ENCODE measurements around the gene SMAD6. TPM values are rescaled to one million over a fixed set of nuclear protein-coding genes. Genes with fewer than 3 reads are reported as not detected.

SMAD6 gene
- total and polyA plus RNA-seq, 5 donors from 2014 or later, result 0.27 TPM; not detected in 4

DNA sequence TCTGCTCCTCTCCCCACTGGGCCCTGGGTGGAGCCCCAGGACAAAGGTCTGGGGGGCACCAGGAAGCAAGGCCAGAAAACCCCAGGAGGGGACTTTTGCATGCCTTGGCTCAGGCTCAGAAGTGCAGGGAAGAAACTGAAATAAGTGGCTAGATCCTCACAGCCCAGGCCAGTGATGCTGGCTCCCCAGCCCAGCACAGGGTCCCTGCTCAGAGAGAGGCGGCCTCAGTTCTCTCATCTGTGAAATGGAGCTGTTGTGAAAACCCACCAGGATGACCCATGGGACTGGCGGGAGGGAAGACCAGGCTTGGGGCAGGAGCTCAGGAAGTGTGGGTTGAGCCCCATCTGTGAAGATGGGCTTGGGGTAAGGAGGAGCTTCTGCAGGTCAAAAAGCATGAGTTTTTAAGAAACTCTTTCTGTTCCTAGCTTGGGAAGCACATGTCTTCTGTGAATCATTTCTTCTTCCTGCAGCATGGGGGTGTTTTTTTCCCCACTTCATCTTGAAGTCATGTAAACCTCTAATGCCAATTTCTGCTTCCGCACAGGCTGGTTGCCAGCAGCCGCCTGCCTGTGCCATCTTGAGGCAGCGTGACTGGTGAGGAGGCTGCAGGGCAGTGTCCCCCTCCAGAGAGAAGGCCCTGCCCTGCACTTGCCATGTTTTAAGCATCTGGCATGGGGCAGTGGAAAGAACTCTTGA, 118.6 kb downstream of the SMAD6 start:
- Histone ChIP-seq H3K4me3 (ENCODE audit: low read depth, low read length) (no peak overlapping the region), H3K9me3 (ENCODE audit: control insufficient read depth in 2 of 2, low read length in 2 of 2) (no peaks in the 10 kb centered on the region), H3K27me3 (ENCODE audit: control insufficient read depth, insufficient read depth, low read length) (no peaks in the 10 kb centered on the region), H3K4me1 (ENCODE audit: control insufficient read depth, insufficient read depth, low read length, poor library complexity, severe bottlenecking) (no peaks in the 10 kb centered on the region), H3K36me3 (ENCODE audit: control insufficient read depth, insufficient read depth, low read length) (no peaks in the 10 kb centered on the region), H3K27ac (ENCODE audit: insufficient read depth, low read length, poor library complexity, severe bottlenecking) (no peak overlapping the region)
- no peak for DNase-seq
- no peak for ATAC-seq (ENCODE audit: low read depth in 2 of 2)
- H3K4me1 Mint-ChIP-seq, result no peaks in the 10 kb centered on the region
- H3K4me3 Mint-ChIP-seq, result no peak overlapping the region
- peaks cover 5% of the 10 kb centered on the region for H3K27me3 Mint-ChIP-seq
- no peaks in the 10 kb centered on the region for H3K9me3 Mint-ChIP-seq
- H3K27ac Mint-ChIP-seq, result peak overlapping the region in 1 of 3 donors; percentile 32
- H3K36me3 Mint-ChIP-seq, result no peaks in the 10 kb centered on the region

GRCh38 chr15:66821307-66821706, 119.3 kb downstream of the SMAD6 start:
- Histone ChIP-seq H3K9me3 (ENCODE audit: control insufficient read depth in 2 of 2, low read length in 2 of 2) (no peaks in the 10 kb centered on the region), H3K27me3 (ENCODE audit: control insufficient read depth, insufficient read depth, low read length) (no peaks in the 10 kb centered on the region), H3K4me1 (ENCODE audit: control insufficient read depth, insufficient read depth, low read length, poor library complexity, severe bottlenecking) (no peaks in the 10 kb centered on the region), H3K4me3 (ENCODE audit: low read depth, low read length) (no peak overlapping the region), H3K36me3 (ENCODE audit: control insufficient read depth, insufficient read depth, low read length) (no peaks in the 10 kb centered on the region), H3K27ac (ENCODE audit: insufficient read depth, low read length, poor library complexity, severe bottlenecking) (no peak overlapping the region)
- Mint-ChIP-seq H3K27me3 (peaks cover 5% of the 10 kb centered on the region), H3K4me1 (no peaks in the 10 kb centered on the region), H3K27ac (no peak overlapping the region), H3K9me3 (no peaks in the 10 kb centered on the region), H3K4me3 (no peak overlapping the region), H3K36me3 (no peaks in the 10 kb centered on the region)
- no peak for DNase-seq
- ATAC-seq (ENCODE audit: low read depth in 2 of 2), result no peak

- Histone ChIP-seq H3K4me3 (ENCODE audit: low read depth, low read length) (no peak overlapping the region), H3K27me3 (ENCODE audit: control insufficient read depth, insufficient read depth, low read length) (no peaks in the 10 kb centered on the region), H3K27ac (ENCODE audit: insufficient read depth, low read length, poor library complexity, severe bottlenecking) (no peak overlapping the region), H3K9me3 (ENCODE audit: control insufficient read depth in 2 of 2, low read length in 2 of 2) (no peaks in the 10 kb centered on the region), H3K4me1 (ENCODE audit: control insufficient read depth, insufficient read depth, low read length, poor library complexity, severe bottlenecking) (no peaks in the 10 kb centered on the region), H3K36me3 (ENCODE audit: control insufficient read depth, insufficient read depth, low read length) (no peaks in the 10 kb centered on the region)
- ATAC-seq (ENCODE audit: low read depth in 2 of 2) (no peak), DNase-seq (no peak)
- Mint-ChIP-seq H3K4me3 (no peak overlapping the region), H3K27me3 (peaks cover 4% of the 10 kb centered on the region), H3K36me3 (no peaks in the 10 kb centered on the region), H3K9me3 (no peaks in the 10 kb centered on the region), H3K27ac (no peak overlapping the region), H3K4me1 (no peaks in the 10 kb centered on the region)
These were observed 120.1 kb downstream of the SMAD6 start for GRCh38 chr15:66822114-66822513.

DNA sequence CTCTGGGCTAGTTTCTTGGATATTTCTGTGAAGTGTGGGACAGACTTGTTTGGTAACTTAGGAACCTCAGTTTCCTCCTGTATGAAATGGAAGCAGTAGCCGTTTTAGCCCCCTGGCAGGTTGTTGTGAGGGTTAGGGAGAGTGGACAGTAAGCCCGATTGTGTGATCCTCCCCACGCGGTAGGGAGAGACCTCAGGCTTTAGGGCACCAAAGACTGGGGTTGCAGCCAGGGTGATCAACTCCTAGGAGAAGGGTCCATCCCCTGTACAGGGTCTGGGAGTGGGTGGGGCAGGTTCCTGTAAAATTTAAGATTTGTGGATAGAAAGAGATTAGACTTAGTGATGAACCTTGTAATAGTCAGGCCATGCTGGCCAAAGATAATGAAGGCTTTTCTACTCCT, 120.5 kb downstream of the SMAD6 start:
- Histone ChIP-seq H3K4me1 (ENCODE audit: control insufficient read depth, insufficient read depth, low read length, poor library complexity, severe bottlenecking) (no peaks in the 10 kb centered on the region), H3K9me3 (ENCODE audit: control insufficient read depth in 2 of 2, low read length in 2 of 2) (no peaks in the 10 kb centered on the region), H3K27ac (ENCODE audit: insufficient read depth, low read length, poor library complexity, severe bottlenecking) (no peak overlapping the region), H3K36me3 (ENCODE audit: control insufficient read depth, insufficient read depth, low read length) (no peaks in the 10 kb centered on the region), H3K4me3 (ENCODE audit: low read depth, low read length) (no peak overlapping the region), H3K27me3 (ENCODE audit: control insufficient read depth, insufficient read depth, low read length) (no peaks in the 10 kb centered on the region)
- no peak overlapping the region for H3K4me3 Mint-ChIP-seq
- H3K27ac Mint-ChIP-seq, result no peak overlapping the region
- no peak for DNase-seq
- H3K36me3 Mint-ChIP-seq, result no peaks in the 10 kb centered on the region
- no peaks in the 10 kb centered on the region for H3K4me1 Mint-ChIP-seq
- no peaks in the 10 kb centered on the region for H3K27me3 Mint-ChIP-seq
- no peak for ATAC-seq (ENCODE audit: low read depth in 2 of 2)
- no peaks in the 10 kb centered on the region for H3K9me3 Mint-ChIP-seq

GRCh38 chr15:66823601-66824000, 121.6 kb downstream of the SMAD6 start:
- Mint-ChIP-seq H3K36me3 (no peaks in the 10 kb centered on the region), H3K27me3 (no peaks in the 10 kb centered on the region), H3K9me3 (no peaks in the 10 kb centered on the region), H3K4me3 (no peak overlapping the region), H3K27ac (no peak overlapping the region), H3K4me1 (no peaks in the 10 kb centered on the region)
- DNase-seq, result no peak
- ATAC-seq (ENCODE audit: low read depth in 2 of 2), result no peak
- no peaks in the 10 kb centered on the region for H3K9me3 ChIP-seq (ENCODE audit: control insufficient read depth in 2 of 2, low read length in 2 of 2)
- H3K4me3 ChIP-seq (ENCODE audit: low read depth, low read length), result no peak overlapping the region
- H3K27ac ChIP-seq (ENCODE audit: insufficient read depth, low read length, poor library complexity, severe bottlenecking), result no peak overlapping the region
- H3K4me1 ChIP-seq (ENCODE audit: control insufficient read depth, insufficient read depth, low read length, poor library complexity, severe bottlenecking), result no peaks in the 10 kb centered on the region
- H3K27me3 ChIP-seq (ENCODE audit: control insufficient read depth, insufficient read depth, low read length), result no peaks in the 10 kb centered on the region
- no peaks in the 10 kb centered on the region for H3K36me3 ChIP-seq (ENCODE audit: control insufficient read depth, insufficient read depth, low read length)

DNA sequence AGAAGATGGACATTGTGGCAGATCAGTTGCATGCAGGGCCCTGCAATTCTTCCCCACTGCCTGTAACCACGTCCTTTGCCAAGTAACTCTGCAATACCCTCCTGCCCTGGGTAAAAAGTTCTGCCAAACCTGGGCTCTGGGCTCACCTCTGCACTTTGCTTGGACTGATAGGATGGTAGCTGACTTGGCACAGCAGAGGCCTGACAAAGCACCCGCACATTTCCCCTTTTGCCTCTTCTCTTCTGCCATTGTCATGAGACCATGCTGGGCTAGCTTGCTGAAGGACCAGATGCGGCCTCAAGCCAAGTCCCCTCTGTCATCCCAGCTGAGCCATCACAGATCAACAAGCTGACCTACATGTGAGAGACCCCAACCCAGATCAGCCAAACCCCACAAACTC, 122.4 kb downstream of the SMAD6 start:
- no peaks in the 10 kb centered on the region for H3K36me3 ChIP-seq (ENCODE audit: control insufficient read depth, insufficient read depth, low read length)
- no peaks in the 10 kb centered on the region for H3K4me1 Mint-ChIP-seq
- no peak overlapping the region for H3K27ac Mint-ChIP-seq
- no peak overlapping the region for H3K4me3 Mint-ChIP-seq
- H3K27ac ChIP-seq (ENCODE audit: insufficient read depth, low read length, poor library complexity, severe bottlenecking), result no peak overlapping the region
- H3K27me3 Mint-ChIP-seq, result no peaks in the 10 kb centered on the region
- ATAC-seq (ENCODE audit: low read depth in 2 of 2) (no peak), DNase-seq (no peak)
- H3K4me1 ChIP-seq (ENCODE audit: control insufficient read depth, insufficient read depth, low read length, poor library complexity, severe bottlenecking), result no peaks in the 10 kb centered on the region
- no peaks in the 10 kb centered on the region for H3K9me3 ChIP-seq (ENCODE audit: control insufficient read depth in 2 of 2, low read length in 2 of 2)
- no peaks in the 10 kb centered on the region for H3K9me3 Mint-ChIP-seq
- no peaks in the 10 kb centered on the region for H3K36me3 Mint-ChIP-seq
- H3K4me3 ChIP-seq (ENCODE audit: low read depth, low read length), result no peak overlapping the region
- H3K27me3 ChIP-seq (ENCODE audit: control insufficient read depth, insufficient read depth, low read length), result no peaks in the 10 kb centered on the region

GRCh38 chr15:66825139-66825538, 123.1 kb downstream of the SMAD6 start:
- Mint-ChIP-seq H3K36me3 (no peaks in the 10 kb centered on the region), H3K27me3 (no peaks in the 10 kb centered on the region), H3K4me3 (no peak overlapping the region), H3K4me1 (no peaks in the 10 kb centered on the region), H3K9me3 (no peaks in the 10 kb centered on the region), H3K27ac (no peak overlapping the region)
- ATAC-seq (ENCODE audit: low read depth in 2 of 2) (no peak), DNase-seq (no peak)
- no peaks in the 10 kb centered on the region for H3K9me3 ChIP-seq (ENCODE audit: control insufficient read depth in 2 of 2, low read length in 2 of 2)
- no peaks in the 10 kb centered on the region for H3K27me3 ChIP-seq (ENCODE audit: control insufficient read depth, insufficient read depth, low read length)
- H3K4me3 ChIP-seq (ENCODE audit: low read depth, low read length), result no peak overlapping the region
- no peaks in the 10 kb centered on the region for H3K4me1 ChIP-seq (ENCODE audit: control insufficient read depth, insufficient read depth, low read length, poor library complexity, severe bottlenecking)
- no peak overlapping the region for H3K27ac ChIP-seq (ENCODE audit: insufficient read depth, low read length, poor library complexity, severe bottlenecking)
- H3K36me3 ChIP-seq (ENCODE audit: control insufficient read depth, insufficient read depth, low read length), result no peaks in the 10 kb centered on the region

- Histone ChIP-seq H3K4me3 (ENCODE audit: low read depth, low read length) (no peak overlapping the region), H3K9me3 (ENCODE audit: control insufficient read depth in 2 of 2, low read length in 2 of 2) (no peaks in the 10 kb centered on the region), H3K4me1 (ENCODE audit: control insufficient read depth, insufficient read depth, low read length, poor library complexity, severe bottlenecking) (no peaks in the 10 kb centered on the region), H3K27ac (ENCODE audit: insufficient read depth, low read length, poor library complexity, severe bottlenecking) (no peak overlapping the region), H3K27me3 (ENCODE audit: control insufficient read depth, insufficient read depth, low read length) (no peaks in the 10 kb centered on the region), H3K36me3 (ENCODE audit: control insufficient read depth, insufficient read depth, low read length) (no peaks in the 10 kb centered on the region)
- Mint-ChIP-seq H3K27ac (no peak overlapping the region), H3K36me3 (no peaks in the 10 kb centered on the region), H3K4me3 (no peak overlapping the region), H3K9me3 (peaks cover 0 to under 1% (median 0%) of the 10 kb centered on the region in 7 donors), H3K27me3 (no peaks in the 10 kb centered on the region), H3K4me1 (no peaks in the 10 kb centered on the region)
- ATAC-seq (ENCODE audit: low read depth in 2 of 2) (no peak), DNase-seq (no peak)
These were observed 123.7 kb downstream of the SMAD6 start for GRCh38 chr15:66825731-66826130.

Data from CD4-positive, CD25-positive, alpha-beta regulatory T cell (primary cell).